Lung microvascular endothelial cell (primary cell): Measurements from ENCODE around the gene SLC35B4. TPM values are rescaled to one million over a fixed set of nuclear protein-coding genes. Genes with fewer than 3 reads are reported as not detected.

Source experiments
- total RNA-seq: library from RNA; depleted of rRNA; stranded (reverse); fragments of >200 nt; gene quantifications from 2 replicates; pipeline ENCODE4 v1.2.1, GENCODE V29; 2014

Gene SLC35B4
- total RNA-seq, 1 donor from 2014 or later = 11.5 TPM

Other genes with a start within 250 kb of the SLC35B4 start
- under 0.01 TPM in 2 replicates for gene LRGUK, start 189.6 kb downstream of the SLC35B4 start, total RNA-seq
- 12.3 and 50.6 TPM in 2 replicates for gene AKR1B1, start 142.2 kb upstream of the SLC35B4 start, total RNA-seq
- not detected in 2 replicates for gene AKR1B10, start 210.6 kb upstream of the SLC35B4 start, total RNA-seq
- gene AKR1B15, start 232.2 kb upstream of the SLC35B4 start, total RNA-seq = not detected in 2 replicates